GM13977 (cell line): ENCODE data around the gene NRGN.

Experiments
- DNase-seq: peaks from one replicate; pipeline ENCODE4 v3.0.0; 2012; ENCODE audit warnings: low spot score
- CTCF ChIP-seq: IDR thresholded peaks from 2 replicates; pipeline ENCODE4 v1.5.1; 2012; ENCODE audit warnings: mild to moderate bottlenecking, control low read depth; ENCODE audit not compliant: insufficient read depth; ENCODE audit errors: extremely low read depth, missing control alignments
- in situ Hi-C: fragments of 300-500 bp; cut with MboI; formaldehyde crosslinking; loops from one replicate; pipeline ENCODE4 v1.12.0; 2022; ENCODE audit warnings: low sequenced_read_pairs, low pct_unique_long_range_greater_than_20kb, mixed read lengths, inconsistent platforms; ENCODE audit not compliant: unreplicated experiment

The NRGN gene

GRCh38 chr11:124749912-124750311 is 10.2 kb downstream of the NRGN start:
- DNase-seq, result peak; percentile 26
- in situ Hi-C loops, result no loop called here
- no peak for TF ChIP-seq CTCF

GRCh38 chr11:124751391-124751740 is 11.6 kb downstream of the NRGN start:
- in situ Hi-C loops, result no loop called here
- no peak for TF ChIP-seq CTCF

GRCh38 chr11:124751741-124752470 is 12.2 kb downstream of the NRGN start, which contains the start of gene VSIG2:
VSIG2 (minus strand) TSS chr11:124752255; CDS start chr11:124752137, 118 bp downstream.
- in situ Hi-C loops, result no loop called here
- no peak for DNase-seq
- no peak for TF ChIP-seq CTCF

More at GRCh38 chr11:124751391-124751740, 11.6 kb downstream of the NRGN start:
- DNase-seq, result peak; percentile 17

- DNase-seq, result peak; percentile 30
- TF ChIP-seq CTCF, result no peak
- in situ Hi-C loops, result no loop called here
These were observed 12.8 kb downstream of the NRGN start for GRCh38 chr11:124752471-124753102.

GRCh38 chr11:124753205-124753604 is 13.5 kb downstream of the NRGN start:
- peak; percentile 17 for DNase-seq
- no peak for TF ChIP-seq CTCF
- in situ Hi-C loops, result no loop called here

- in situ Hi-C loops, result no loop called here
- TF ChIP-seq CTCF, result no peak
- DNase-seq, result no peak
These were observed 13.9 kb downstream of the NRGN start for GRCh38 chr11:124753624-124754023.
